PFSK-1 (cell line): ENCODE data around the gene KRT27.

Experiments
- FOXP2 ChIP-seq: optimal IDR thresholded peaks from 2 replicates; pipeline ENCODE3; 2011; ENCODE audit warnings: borderline replicate concordance, control low read depth, inconsistent platforms; ENCODE audit not compliant: insufficient read depth; ENCODE audit errors: extremely low read length, extremely low read depth
- POLR2AphosphoS5 ChIP-seq: IDR thresholded peaks from 2 replicates; pipeline ENCODE4 v1.6.1; 2012; ENCODE audit warnings: low read depth, mild to moderate bottlenecking, control low read depth, low read length, moderate library complexity
- SIN3A ChIP-seq: IDR thresholded peaks from 2 replicates; pipeline ENCODE4 v1.6.1; 2012; ENCODE audit warnings: mild to moderate bottlenecking, low read length, moderate library complexity, borderline replicate concordance; ENCODE audit not compliant: insufficient read depth
- TAF1 ChIP-seq: IDR thresholded peaks from 2 replicates; pipeline ENCODE4 v1.6.1; 2012; ENCODE audit warnings: low read length, control low read depth, borderline replicate concordance; ENCODE audit not compliant: insufficient read depth
- TF ChIP-seq, protein P1 (sequence below), 2 experiments: IDR thresholded peaks; 2 replicates each; pipeline versions ENCODE4 v1.6.1 to v1.8.0; 2011 to 2012; ENCODE audit warnings: low read depth in 2 of 2, low read length in 2 of 2, control low read depth in 1 of 2, inconsistent platforms in 1 of 2, mild to moderate bottlenecking in 1 of 2, moderate library complexity in 1 of 2; ENCODE audit not compliant: insufficient read depth in 1 of 2

DNA sequence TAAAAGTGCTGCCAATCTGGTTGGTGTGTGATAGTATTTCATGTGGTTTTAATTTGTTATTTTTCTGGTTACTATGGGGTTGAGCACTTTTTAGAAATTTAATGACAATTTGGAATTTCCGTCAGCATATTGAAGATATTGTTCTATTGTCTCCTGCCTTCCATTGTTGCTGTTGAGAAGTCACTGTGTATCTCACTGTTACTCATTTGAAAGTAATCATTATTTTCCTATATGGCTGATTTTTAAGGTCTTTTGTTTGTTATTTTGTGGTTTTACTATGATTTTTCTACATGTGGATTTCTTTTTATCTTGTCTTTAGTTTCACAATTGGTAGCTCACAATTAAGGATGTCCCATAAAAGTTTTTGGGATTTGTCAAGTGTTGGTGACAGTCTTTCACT, 18.6 kb downstream of the KRT27 start:
- TF ChIP-seq POLR2AphosphoS5 (no peak), TAF1 (no peak), SIN3A (no peak), FOXP2 (no peak)
- TF ChIP-seq, protein P1, sequence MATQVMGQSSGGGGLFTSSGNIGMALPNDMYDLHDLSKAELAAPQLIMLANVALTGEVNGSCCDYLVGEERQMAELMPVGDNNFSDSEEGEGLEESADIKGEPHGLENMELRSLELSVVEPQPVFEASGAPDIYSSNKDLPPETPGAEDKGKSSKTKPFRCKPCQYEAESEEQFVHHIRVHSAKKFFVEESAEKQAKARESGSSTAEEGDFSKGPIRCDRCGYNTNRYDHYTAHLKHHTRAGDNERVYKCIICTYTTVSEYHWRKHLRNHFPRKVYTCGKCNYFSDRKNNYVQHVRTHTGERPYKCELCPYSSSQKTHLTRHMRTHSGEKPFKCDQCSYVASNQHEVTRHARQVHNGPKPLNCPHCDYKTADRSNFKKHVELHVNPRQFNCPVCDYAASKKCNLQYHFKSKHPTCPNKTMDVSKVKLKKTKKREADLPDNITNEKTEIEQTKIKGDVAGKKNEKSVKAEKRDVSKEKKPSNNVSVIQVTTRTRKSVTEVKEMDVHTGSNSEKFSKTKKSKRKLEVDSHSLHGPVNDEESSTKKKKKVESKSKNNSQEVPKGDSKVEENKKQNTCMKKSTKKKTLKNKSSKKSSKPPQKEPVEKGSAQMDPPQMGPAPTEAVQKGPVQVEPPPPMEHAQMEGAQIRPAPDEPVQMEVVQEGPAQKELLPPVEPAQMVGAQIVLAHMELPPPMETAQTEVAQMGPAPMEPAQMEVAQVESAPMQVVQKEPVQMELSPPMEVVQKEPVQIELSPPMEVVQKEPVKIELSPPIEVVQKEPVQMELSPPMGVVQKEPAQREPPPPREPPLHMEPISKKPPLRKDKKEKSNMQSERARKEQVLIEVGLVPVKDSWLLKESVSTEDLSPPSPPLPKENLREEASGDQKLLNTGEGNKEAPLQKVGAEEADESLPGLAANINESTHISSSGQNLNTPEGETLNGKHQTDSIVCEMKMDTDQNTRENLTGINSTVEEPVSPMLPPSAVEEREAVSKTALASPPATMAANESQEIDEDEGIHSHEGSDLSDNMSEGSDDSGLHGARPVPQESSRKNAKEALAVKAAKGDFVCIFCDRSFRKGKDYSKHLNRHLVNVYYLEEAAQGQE (IDR thresholded peaks at IDR 0.05; ENCODE audit: insufficient read depth in 1 of 2, low read depth in 2 of 2, low read length in 2 of 2) = no peak
